ENCODE measurements around the gene RTL10.

The RTL10 gene

DNA sequence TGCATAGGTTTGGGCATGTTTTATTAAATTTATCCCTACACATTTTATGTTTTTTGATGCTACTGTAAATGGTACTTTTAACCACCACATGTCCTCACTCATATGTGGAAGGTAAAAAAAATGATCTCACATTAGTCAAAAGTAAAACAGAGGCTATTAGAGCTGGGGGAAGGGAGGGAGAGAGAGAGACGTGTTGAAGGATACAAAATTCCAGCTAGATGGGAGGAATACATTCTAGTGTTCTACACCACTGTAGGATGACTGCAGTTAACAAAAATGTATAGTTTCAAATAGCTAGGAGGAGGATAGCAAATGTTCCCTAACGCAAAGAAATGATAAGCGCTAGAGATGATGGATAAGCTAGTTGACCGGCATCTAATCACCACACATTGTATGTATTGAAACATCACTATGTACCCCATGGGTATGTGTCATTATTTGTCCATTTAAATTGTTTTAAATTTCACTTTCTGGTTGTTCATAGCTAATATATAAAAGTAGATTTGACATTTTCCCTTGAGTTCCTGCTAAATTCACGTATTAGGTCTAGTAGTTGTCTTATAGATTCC is 9.9 kb upstream of the RTL10 start:
- TF ChIP-seq, protein P1, sequence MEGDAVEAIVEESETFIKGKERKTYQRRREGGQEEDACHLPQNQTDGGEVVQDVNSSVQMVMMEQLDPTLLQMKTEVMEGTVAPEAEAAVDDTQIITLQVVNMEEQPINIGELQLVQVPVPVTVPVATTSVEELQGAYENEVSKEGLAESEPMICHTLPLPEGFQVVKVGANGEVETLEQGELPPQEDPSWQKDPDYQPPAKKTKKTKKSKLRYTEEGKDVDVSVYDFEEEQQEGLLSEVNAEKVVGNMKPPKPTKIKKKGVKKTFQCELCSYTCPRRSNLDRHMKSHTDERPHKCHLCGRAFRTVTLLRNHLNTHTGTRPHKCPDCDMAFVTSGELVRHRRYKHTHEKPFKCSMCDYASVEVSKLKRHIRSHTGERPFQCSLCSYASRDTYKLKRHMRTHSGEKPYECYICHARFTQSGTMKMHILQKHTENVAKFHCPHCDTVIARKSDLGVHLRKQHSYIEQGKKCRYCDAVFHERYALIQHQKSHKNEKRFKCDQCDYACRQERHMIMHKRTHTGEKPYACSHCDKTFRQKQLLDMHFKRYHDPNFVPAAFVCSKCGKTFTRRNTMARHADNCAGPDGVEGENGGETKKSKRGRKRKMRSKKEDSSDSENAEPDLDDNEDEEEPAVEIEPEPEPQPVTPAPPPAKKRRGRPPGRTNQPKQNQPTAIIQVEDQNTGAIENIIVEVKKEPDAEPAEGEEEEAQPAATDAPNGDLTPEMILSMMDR (IDR thresholded peaks at IDR 0.05; ENCODE audit: low read depth, low read length, missing control alignments): no peak
- Histone ChIP-seq H3K36me3 (replicated peaks) (no peaks in the 10 kb centered on the region), H3K27me3 (replicated peaks) (no peaks in the 10 kb centered on the region), H3K27ac (no peak overlapping the region), H3K4me3 (ENCODE audit: low read depth, low read length) (no peak overlapping the region)
- DNase-seq: no peak
- in situ Hi-C loops (cut with HindIII; ENCODE audit: low pct_ligation_motif_present, low sequenced_read_pairs): no loop called here

DNA sequence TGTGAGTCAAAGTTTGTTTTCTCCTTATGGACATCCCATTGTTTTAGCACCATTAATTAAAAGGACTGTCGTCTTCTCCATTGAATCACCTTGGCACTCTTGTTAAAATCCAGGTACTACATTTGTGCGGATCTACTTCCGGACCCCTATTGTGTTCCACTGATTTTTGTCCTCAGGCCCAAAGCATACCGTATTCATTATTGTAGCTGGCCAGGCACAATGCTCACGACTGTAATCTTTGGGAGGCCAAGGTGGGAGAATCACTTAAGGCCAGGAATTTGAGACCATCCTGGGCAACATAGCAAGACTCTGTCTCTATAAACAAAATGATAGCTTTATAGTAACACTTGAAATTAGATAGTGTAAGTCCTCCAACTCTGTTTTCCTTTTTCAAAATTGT is 8.9 kb upstream of the RTL10 start:
- no peak for DNase-seq
- H3K4me3 ChIP-seq (ENCODE audit: low read depth, low read length): no peak overlapping the region
- no peak overlapping the region for H3K27ac ChIP-seq
- TF ChIP-seq, protein P1 (IDR thresholded peaks at IDR 0.05; ENCODE audit: low read depth, low read length, missing control alignments): no peak
- H3K36me3 ChIP-seq (replicated peaks): no peaks in the 10 kb centered on the region
- in situ Hi-C loops (cut with HindIII; ENCODE audit: low pct_ligation_motif_present, low sequenced_read_pairs): no loop called here
- no peaks in the 10 kb centered on the region for H3K27me3 ChIP-seq (replicated peaks)

DNA sequence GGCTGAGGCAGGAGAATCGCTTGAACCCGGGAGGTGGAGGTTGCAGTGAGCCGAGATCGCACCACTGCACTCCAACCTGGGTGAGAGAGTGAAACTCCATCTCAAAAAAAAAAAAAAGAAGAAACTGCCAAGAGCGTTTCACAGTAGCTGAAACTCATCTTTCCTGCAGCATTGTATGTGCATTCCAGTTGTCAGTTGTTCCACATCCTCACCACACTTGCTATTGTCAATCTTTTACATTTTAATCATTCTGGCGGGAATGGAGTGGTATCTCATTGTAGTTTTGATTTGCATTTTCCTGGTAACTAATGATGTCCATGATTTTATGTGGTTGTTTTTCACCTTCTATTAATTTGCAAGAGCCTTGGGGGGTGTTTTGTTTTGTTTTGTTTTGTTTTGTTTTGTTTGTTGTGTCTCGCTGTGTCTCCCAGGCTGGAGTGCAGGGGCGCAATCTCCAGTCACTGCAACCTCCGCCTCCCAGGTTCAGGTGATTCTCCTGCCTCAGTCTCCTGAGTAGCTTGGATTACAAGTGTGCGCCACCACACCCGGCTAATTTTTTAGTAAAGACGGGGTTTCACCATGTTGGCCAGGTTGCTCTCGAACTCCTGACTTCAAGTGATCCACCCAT is 8.1 kb upstream of the RTL10 start:
- no peak for DNase-seq
- TF ChIP-seq, protein P1 (IDR thresholded peaks at IDR 0.05; ENCODE audit: low read depth, low read length, missing control alignments): no peak
- Histone ChIP-seq H3K27ac (no peak overlapping the region), H3K4me3 (ENCODE audit: low read depth, low read length) (no peak overlapping the region), H3K27me3 (replicated peaks) (no peaks in the 10 kb centered on the region), H3K36me3 (replicated peaks) (no peaks in the 10 kb centered on the region)
- in situ Hi-C loops (cut with HindIII; ENCODE audit: low pct_ligation_motif_present, low sequenced_read_pairs): no loop called here

DNA sequence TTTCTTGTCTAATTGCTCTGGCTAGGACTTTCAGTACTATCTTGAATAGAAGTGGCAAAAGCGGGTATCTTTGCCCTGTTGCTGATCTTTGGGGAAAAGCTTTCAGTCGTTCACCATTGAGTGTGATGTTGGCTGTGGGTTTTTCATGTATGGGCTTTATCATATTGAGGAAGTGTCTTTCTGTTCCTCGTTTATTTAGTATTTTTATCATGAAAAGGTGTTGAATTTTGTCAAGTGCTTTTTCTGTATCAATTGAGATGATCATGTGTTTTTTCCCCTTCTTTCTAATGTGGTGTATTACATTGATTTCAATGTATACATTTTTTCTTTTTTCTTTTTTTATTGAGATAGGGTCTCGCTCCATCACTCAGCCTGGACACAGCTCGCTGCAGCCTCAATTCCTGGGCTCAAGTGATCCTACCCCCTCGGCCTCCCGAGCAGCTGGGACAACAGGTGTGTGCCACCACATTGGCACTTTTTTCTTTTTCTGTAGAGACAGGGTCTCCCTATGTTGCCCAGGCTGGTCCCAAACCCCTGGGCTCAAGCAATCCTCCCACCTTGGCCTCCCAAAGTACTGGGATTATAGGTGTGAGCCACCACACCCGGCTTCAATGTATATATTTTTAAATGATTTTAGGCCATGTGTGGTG is 5.3 kb upstream of the RTL10 start:
- no peak for DNase-seq
- TF ChIP-seq, protein P1 (IDR thresholded peaks at IDR 0.05; ENCODE audit: low read depth, low read length, missing control alignments): no peak
- in situ Hi-C loops (cut with HindIII; ENCODE audit: low pct_ligation_motif_present, low sequenced_read_pairs): no loop called here
- H3K4me3 ChIP-seq (ENCODE audit: low read depth, low read length): no peak overlapping the region
- H3K27me3 ChIP-seq (replicated peaks): no peaks in the 10 kb centered on the region
- no peaks in the 10 kb centered on the region for H3K36me3 ChIP-seq (replicated peaks)
- H3K27ac ChIP-seq: no peak overlapping the region

DNA sequence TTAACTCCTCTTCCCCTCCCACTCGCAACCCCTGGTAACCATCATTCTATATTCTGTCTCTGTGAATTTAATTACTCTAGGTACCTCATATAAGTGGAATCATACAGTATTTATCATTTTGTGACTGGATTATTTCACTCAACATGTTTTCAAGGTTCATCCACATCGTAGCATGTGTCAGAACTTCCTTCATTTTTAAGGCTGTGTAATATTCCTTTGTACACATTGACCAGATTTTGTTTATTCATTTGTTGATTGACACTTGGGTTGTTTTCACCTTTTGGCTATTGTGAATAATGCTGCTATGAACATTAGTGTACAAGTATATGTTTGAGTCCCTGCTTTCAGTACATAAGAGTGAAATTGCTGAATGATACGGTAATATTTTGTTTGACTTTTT is 2.7 kb upstream of the RTL10 start:
- in situ Hi-C loops (cut with HindIII; ENCODE audit: low pct_ligation_motif_present, low sequenced_read_pairs): no loop called here
- H3K4me3 ChIP-seq (ENCODE audit: low read depth, low read length): no peak overlapping the region
- H3K27me3 ChIP-seq (replicated peaks): no peaks in the 10 kb centered on the region
- no peak for DNase-seq
- TF ChIP-seq, protein P1 (IDR thresholded peaks at IDR 0.05; ENCODE audit: low read depth, low read length, missing control alignments): no peak
- H3K36me3 ChIP-seq (replicated peaks): no peaks in the 10 kb centered on the region
- H3K27ac ChIP-seq: no peak overlapping the region

Data from brain microvascular endothelial cell (primary cell).